DND-41 (cell line): ENCODE results near the gene PMFBP1.

Experiments
- ATAC-seq: fragments of 200-7000 bp; cut with Tn5 transposase; 3 replicates; pipeline ENCODE4 v1.9.1; 2021; ENCODE audit warnings: low read depth; ENCODE audit not compliant: insufficient read depth
- DNase-seq: peaks from one replicate; pipeline ENCODE4 v3.0.0-alpha.2; 2020
- H2AFZ ChIP-seq: 2 replicates; pipeline ENCODE4 v1.6.0; 2012; ENCODE audit warnings: low read depth, low read length
- H3K27ac ChIP-seq: 2 replicates; pipeline ENCODE4 v1.5.1; 2012; ENCODE audit warnings: low read length, inconsistent platforms
- H3K27me3 ChIP-seq: fragments of 200-600 bp; sonication (generic); 2 replicates; pipeline ENCODE4 v1.6.0; 2012; ENCODE audit warnings: low read length, mild to moderate bottlenecking, inconsistent platforms; ENCODE audit not compliant: insufficient read depth, poor library complexity
- H3K36me3 ChIP-seq: 2 replicates; pipeline ENCODE4 v1.5.1; 2012; ENCODE audit warnings: low read length, inconsistent platforms; ENCODE audit not compliant: insufficient read depth
- H3K4me1 ChIP-seq: 2 replicates; pipeline ENCODE4 v1.5.1; 2012; ENCODE audit warnings: mild to moderate bottlenecking, low read length; ENCODE audit not compliant: insufficient read depth
- H3K4me2 ChIP-seq: 2 replicates; pipeline ENCODE4 v1.6.0; 2012; ENCODE audit warnings: mild to moderate bottlenecking, moderate library complexity, low read length, inconsistent platforms; ENCODE audit not compliant: insufficient read depth
- H3K4me3 ChIP-seq, 2 experiments: fragments of 200-600 bp in 1 of 2; shearing (Covaris generic) in 1 of 2; 2 replicates each; pipeline ENCODE4 v1.5.1; 2012 to 2016; ENCODE audit warnings: inconsistent platforms in 2 of 2, low read length in 2 of 2, mild to moderate bottlenecking in 2 of 2, low read depth in 1 of 2, moderate library complexity in 1 of 2
- H3K79me2 ChIP-seq: 2 replicates; pipeline ENCODE4 v1.6.0; 2012; ENCODE audit warnings: low read length, inconsistent platforms; ENCODE audit not compliant: insufficient read depth
- H3K9ac ChIP-seq: 2 replicates; pipeline ENCODE4 v1.6.0; 2012; ENCODE audit warnings: low read depth, mild to moderate bottlenecking, inconsistent platforms, low read length, moderate library complexity
- H3K9me3 ChIP-seq: 2 replicates; pipeline ENCODE4 v1.5.1; 2012; ENCODE audit warnings: low read length, moderate library complexity, mild to moderate bottlenecking, inconsistent platforms; ENCODE audit not compliant: insufficient read depth, severe bottlenecking
- H4K20me1 ChIP-seq: 2 replicates; pipeline ENCODE4 v1.6.0; 2012; ENCODE audit warnings: low read length; ENCODE audit not compliant: insufficient read depth
- EZH2 ChIP-seq: IDR thresholded peaks from 3 replicates; pipeline ENCODE4 v1.6.1; 2012; ENCODE audit warnings: borderline replicate concordance, low read depth, mild to moderate bottlenecking, moderate library complexity, low read length, inconsistent platforms; ENCODE audit not compliant: severe bottlenecking
- TF ChIP-seq, protein P1 (sequence below): IDR thresholded peaks from 2 replicates; pipeline ENCODE4 v1.5.1; 2012; ENCODE audit warnings: borderline replicate concordance, low read length, moderate library complexity, mild to moderate bottlenecking; ENCODE audit not compliant: poor library complexity, severe bottlenecking; ENCODE audit errors: extremely low read depth

Gene PMFBP1

DNA sequence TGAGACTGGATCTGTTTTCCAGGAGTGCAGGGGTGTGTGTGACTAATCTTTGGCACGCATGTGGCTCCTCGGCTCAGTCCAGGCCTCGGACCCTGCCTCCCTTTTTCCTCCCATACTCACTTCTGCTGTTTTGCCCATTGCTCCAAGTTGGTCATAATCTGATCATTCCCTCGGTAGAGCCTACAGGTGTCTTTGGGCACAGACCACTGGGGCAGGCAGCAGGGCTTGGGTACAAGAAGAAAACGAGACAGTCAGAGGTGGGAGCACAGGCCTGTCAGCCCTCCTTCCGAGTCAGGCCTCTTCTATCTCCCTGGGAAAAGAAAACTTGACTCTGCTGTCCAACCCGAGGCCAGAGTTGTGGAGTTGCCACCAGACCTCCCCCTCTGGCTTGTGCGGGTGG is 48.5 kb downstream of the PMFBP1 start:
- TF ChIP-seq EZH2: no peak
- TF ChIP-seq, protein P1, sequence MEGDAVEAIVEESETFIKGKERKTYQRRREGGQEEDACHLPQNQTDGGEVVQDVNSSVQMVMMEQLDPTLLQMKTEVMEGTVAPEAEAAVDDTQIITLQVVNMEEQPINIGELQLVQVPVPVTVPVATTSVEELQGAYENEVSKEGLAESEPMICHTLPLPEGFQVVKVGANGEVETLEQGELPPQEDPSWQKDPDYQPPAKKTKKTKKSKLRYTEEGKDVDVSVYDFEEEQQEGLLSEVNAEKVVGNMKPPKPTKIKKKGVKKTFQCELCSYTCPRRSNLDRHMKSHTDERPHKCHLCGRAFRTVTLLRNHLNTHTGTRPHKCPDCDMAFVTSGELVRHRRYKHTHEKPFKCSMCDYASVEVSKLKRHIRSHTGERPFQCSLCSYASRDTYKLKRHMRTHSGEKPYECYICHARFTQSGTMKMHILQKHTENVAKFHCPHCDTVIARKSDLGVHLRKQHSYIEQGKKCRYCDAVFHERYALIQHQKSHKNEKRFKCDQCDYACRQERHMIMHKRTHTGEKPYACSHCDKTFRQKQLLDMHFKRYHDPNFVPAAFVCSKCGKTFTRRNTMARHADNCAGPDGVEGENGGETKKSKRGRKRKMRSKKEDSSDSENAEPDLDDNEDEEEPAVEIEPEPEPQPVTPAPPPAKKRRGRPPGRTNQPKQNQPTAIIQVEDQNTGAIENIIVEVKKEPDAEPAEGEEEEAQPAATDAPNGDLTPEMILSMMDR: no peak
- no peak overlapping the region for H3K27ac ChIP-seq
- no peak for ATAC-seq

DNA sequence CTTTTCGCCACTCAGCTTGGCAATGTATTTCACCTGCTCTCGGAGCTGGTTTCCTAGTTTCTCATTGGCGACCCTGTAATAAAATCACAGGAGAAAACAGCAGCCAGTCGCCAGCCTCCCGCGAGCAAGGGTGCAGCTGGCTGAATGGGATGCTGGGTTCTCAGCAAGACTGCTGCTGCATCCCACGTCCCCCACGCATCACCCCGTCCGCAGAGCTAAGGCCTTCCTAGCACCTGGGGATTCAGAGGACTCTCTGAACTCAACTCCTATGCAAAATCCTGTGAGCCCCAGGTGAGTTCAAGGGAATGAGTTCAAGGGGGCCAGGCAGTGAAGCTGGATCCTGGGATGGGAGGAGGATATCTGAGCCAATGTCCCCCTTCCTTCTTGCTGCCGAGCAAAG is 49.0 kb downstream of the PMFBP1 start:
- no peak overlapping the region for H3K4me2 ChIP-seq
- no peak overlapping the region for H2AFZ ChIP-seq
- no peak for ATAC-seq
- no peaks in the 10 kb centered on the region for H4K20me1 ChIP-seq
- no peaks in the 10 kb centered on the region for H3K9me3 ChIP-seq
- H3K36me3 ChIP-seq: no peaks in the 10 kb centered on the region; the same call in 1 of the 2 replicates
- H3K27ac ChIP-seq: no peak overlapping the region
- DNase-seq: no peak
- no peak overlapping the region for H3K4me3 ChIP-seq
- no peaks in the 10 kb centered on the region for H3K27me3 ChIP-seq
- no peak overlapping the region for H3K9ac ChIP-seq
- no peaks in the 10 kb centered on the region for H3K79me2 ChIP-seq
- TF ChIP-seq, protein P1: no peak
- no peak for TF ChIP-seq EZH2
- no peaks in the 10 kb centered on the region for H3K4me1 ChIP-seq

More for the DNA sequence above, 48.5 kb downstream of the PMFBP1 start:
- Histone ChIP-seq H3K9ac (no peak overlapping the region), H4K20me1 (no peaks in the 10 kb centered on the region), H3K36me3 (no peaks in the 10 kb centered on the region; the same call in 1 of the 2 replicates), H3K4me3 (no peak overlapping the region), H3K27me3 (no peaks in the 10 kb centered on the region), H3K79me2 (no peaks in the 10 kb centered on the region), H3K4me1 (no peaks in the 10 kb centered on the region), H2AFZ (no peak overlapping the region), H3K9me3 (no peaks in the 10 kb centered on the region), H3K4me2 (no peak overlapping the region)
- no peak for DNase-seq

DNA sequence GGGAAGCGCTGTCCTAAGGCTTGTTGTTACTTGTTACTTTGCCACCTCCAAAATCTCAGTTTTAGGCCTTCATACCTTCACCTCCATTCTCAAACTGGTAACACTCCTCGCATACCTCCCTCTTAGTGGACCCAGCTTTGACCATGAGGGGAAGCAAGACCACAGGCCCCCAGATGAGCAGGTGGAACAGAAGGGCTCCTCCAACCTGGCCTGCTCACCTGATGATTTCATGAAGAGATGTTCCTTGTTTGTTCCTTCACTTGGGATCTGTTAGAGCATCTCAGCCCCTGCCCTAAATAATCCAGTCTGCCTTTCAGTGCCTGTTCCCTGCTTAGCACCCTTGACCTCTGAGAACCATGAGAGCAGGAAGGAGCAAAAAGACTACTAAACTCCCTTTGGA is 49.6 kb downstream of the PMFBP1 start:
- DNase-seq: no peak
- Histone ChIP-seq H4K20me1 (no peaks in the 10 kb centered on the region), H3K27ac (no peak overlapping the region), H3K79me2 (no peaks in the 10 kb centered on the region), H3K4me3 (no peak overlapping the region), H3K4me2 (no peak overlapping the region), H3K4me1 (no peaks in the 10 kb centered on the region), H3K27me3 (no peaks in the 10 kb centered on the region), H3K9me3 (no peaks in the 10 kb centered on the region), H3K36me3 (no peaks in the 10 kb centered on the region; the same call in 1 of the 2 replicates), H3K9ac (no peak overlapping the region), H2AFZ (no peak overlapping the region)
- no peak for TF ChIP-seq EZH2
- TF ChIP-seq, protein P1: no peak
- ATAC-seq: no peak

DNA sequence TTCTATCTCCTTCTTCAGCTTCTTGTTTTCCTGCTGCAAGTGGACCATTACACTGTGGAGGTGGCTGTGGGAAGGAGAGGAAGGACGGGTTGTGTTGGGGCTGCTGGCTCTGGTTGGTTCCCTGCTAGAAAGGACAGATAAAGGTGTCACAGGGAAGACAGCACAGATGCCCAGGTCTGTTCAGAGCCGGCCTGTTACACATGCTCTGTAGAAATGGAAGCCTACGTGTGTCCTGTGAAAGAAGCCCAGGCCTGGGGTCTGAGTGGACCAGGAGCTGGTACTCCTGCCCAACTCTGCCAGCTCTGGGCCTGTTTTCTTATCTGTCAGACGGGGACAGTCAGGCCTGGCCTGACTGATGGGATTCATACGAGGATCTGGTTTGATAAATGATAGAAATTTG is 51.9 kb downstream of the PMFBP1 start:
- Histone ChIP-seq H4K20me1 (no peaks in the 10 kb centered on the region), H3K4me3 (no peak overlapping the region), H3K36me3 (no peaks in the 10 kb centered on the region; the same call in 1 of the 2 replicates), H3K79me2 (no peaks in the 10 kb centered on the region), H3K9me3 (no peaks in the 10 kb centered on the region), H3K4me1 (no peaks in the 10 kb centered on the region), H3K27me3 (no peaks in the 10 kb centered on the region), H3K27ac (no peak overlapping the region), H3K9ac (no peak overlapping the region), H2AFZ (no peak overlapping the region), H3K4me2 (no peak overlapping the region)
- ATAC-seq (no peak), DNase-seq (no peak)
- TF ChIP-seq, protein P1: no peak
- no peak for TF ChIP-seq EZH2
